ENCODE measurements around the gene THUMPD1.

DNA sequence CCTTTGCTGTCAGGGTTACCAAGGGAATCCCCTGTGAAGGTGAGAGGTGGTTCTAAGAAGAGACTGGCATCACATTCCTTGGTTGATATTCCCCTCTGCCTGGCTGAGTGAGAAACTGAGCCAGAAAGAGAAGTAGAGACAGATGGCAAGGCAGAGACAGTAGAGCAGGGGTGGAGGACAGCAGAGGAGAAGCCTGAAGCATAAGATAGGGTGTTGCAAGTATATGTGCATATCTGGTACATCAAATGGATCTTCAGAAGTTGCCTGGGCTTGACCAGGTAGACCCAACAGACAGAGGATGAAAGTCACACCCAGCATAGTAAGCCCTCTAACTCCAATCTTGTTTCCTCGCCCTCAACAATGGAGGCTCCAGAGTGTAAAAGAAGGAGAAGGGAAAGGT lies 7.9 kb upstream of the THUMPD1 start:
- TF ChIP-seq POLR2AphosphoS5 (IDR thresholded peaks at IDR 0.05): no peak
- TF ChIP-seq, protein P1, sequence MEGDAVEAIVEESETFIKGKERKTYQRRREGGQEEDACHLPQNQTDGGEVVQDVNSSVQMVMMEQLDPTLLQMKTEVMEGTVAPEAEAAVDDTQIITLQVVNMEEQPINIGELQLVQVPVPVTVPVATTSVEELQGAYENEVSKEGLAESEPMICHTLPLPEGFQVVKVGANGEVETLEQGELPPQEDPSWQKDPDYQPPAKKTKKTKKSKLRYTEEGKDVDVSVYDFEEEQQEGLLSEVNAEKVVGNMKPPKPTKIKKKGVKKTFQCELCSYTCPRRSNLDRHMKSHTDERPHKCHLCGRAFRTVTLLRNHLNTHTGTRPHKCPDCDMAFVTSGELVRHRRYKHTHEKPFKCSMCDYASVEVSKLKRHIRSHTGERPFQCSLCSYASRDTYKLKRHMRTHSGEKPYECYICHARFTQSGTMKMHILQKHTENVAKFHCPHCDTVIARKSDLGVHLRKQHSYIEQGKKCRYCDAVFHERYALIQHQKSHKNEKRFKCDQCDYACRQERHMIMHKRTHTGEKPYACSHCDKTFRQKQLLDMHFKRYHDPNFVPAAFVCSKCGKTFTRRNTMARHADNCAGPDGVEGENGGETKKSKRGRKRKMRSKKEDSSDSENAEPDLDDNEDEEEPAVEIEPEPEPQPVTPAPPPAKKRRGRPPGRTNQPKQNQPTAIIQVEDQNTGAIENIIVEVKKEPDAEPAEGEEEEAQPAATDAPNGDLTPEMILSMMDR (IDR thresholded peaks at IDR 0.05): no peak
- no peak for TF ChIP-seq EP300 (IDR thresholded peaks at IDR 0.05; ENCODE audit: low read depth)

All from transverse colon (tissue), 4 donors.